GM21526 (cell line): Measurements from ENCODE around the gene CAMKMT.

ENCODE experiments used
- ATAC-seq: cut with Tn5 transposase; IDR thresholded peaks from one replicate; pipeline ENCODE4 v1.9.1; 2021; ENCODE audit warnings: moderate library complexity; ENCODE audit not compliant: unreplicated experiment, low FRiP score

Gene CAMKMT

GRCh38 chr2:44810892-44811530 lies 449.3 kb downstream of the CAMKMT start:
- ATAC-seq: no peak

GRCh38 chr2:44813165-44813564 lies 451.4 kb downstream of the CAMKMT start:
- ATAC-seq: no peak

DNA sequence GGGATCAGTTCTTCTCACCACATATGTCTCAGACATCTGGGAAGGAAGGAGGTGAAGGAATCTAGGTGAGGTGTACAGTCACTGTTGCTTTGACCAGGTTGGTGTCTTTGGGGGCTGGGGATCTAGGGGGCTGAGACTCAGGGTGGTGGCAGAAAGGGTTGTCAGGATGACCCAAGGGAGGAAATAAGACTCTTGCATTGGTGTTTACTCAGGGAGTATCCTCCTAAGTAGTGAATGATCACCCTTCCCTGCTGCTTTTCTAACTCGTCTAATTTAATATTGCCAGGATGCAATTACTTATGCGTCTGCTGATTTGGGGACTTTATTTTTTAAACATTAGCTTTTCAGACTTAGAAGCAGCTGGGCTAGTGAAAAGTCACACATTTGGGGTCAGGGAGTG lies 451.9 kb downstream of the CAMKMT start:
- no peak for ATAC-seq

DNA sequence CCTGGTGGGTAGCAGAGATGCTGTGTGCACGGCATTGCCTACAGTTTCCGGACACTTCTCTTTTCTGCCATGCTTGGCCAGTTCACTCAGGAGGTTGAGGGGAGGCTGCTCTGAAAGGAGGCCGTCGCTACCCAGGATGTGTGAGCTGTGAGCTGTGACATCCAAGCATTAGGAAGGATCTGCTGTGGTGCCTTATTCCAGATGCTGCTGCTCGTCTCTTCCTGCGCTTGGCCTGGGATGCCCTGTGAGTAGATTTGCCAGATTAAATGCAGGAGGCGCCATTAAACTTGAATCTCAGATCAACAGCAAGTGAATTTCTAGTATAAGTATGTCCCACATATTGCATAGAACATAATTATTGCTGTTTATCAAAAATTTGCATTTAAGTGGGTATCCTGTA lies 455.5 kb downstream of the CAMKMT start:
- ATAC-seq: no peak

DNA sequence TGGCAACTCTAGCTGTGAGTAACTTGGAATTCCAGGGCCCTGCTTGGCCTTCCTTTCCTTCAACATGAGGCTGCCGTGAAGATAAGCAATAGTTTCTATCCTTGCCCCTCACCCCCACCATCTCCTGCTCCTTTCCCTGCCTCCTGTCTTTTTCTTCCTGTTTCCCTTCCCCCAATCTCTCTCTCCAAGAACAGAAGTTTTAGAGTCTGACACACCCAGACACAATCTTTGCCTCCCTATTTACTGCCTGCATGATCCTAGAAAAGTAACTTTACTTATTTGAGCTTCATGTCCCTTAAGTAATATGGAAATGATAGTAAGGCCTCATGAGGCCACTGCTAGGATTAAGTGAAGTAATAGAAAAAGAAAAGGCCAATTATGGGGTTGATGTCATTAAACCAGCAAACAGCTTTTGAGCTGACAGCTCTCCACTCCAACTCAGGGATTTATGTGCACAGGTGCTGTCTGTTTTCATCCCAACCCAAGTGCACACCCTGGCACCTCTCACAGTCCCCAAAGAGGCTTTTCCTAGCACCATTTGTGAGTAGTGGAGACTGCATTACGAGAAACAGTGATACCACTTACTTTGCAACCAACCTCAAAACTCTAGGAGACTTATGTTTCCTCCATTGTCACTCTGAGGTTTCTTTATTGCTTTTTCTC lies 456.1 kb downstream of the CAMKMT start:
- ATAC-seq: no peak

GRCh38 chr2:44819061-44819460 lies 457.3 kb downstream of the CAMKMT start:
- ATAC-seq: no peak

- no peak for ATAC-seq
These were observed 459.8 kb downstream of the CAMKMT start for GRCh38 chr2:44821500-44821899.

DNA sequence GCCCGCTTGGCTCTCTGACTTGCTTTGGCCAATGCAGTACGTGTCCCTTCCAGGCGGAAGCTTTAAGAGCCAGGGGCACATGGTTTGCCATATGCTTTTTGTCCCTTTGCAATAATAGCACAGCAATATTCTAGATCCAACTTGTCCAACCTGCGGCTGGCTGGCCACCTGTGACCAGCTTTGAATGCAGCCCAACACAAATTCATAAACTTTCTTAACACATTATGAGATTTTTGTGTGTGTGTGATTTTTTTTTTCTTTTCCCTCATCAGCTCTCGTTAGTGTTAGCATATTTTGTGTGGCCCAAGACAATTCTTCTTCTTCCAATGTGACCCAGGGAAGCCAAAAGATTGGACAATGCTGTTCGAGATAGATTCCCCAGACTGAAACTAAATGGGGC lies 460.4 kb downstream of the CAMKMT start:
- ATAC-seq: no peak
